Measurements from ENCODE around the gene SLC22A7.

The SLC22A7 gene

GRCh38 chr6:43308990-43309477, 11.0 kb downstream of the SLC22A7 start:
- peak overlapping the region; percentile 7 for H3K4me3 ChIP-seq (ENCODE audit: low read depth, low read length)
- TF ChIP-seq CTCF (IDR thresholded peaks at IDR 0.05; ENCODE audit: borderline replicate concordance, insufficient read depth, low read depth, low read length): no peak

DNA sequence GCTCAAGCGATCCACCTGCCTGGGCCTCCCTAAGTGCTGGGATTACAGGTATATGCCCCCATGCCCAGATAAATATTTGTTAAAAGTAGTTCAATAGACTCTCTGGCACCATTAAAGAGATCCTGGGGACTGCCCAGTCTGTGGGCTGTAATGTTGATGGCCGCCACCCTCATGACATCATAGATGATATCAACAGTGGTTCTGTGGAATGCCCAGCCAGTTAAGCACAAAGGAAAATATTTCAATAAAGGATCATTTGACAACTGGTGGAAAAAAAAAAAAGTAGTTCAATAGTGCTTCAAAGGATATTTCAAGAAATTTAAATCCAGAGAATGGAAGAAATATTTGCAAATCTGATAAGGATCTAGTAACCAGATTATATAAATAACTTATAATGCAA, 12.1 kb downstream of the SLC22A7 start:
- H3K4me3 ChIP-seq (ENCODE audit: low read depth, low read length): no peak overlapping the region
- no peak for TF ChIP-seq CTCF (IDR thresholded peaks at IDR 0.05; ENCODE audit: borderline replicate concordance, insufficient read depth, low read depth, low read length)

DNA sequence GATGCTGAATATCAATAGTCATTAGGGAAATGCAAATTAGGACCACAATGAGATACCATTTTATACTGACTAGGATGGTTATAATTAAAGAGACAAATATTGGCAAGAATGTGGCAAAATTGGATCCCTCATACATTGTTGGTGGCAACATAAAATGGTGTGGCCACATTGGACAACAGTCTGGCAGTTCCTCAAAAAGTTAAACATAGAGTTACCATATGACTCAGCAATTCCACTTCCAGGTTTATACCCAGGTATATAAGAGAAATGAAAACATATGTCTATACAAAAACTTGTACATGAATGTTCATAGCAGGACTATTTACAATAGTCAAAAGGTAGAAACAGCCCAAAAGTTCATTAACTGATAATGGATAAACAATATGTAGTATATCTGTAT, 12.6 kb downstream of the SLC22A7 start:
- H3K4me3 ChIP-seq (ENCODE audit: low read depth, low read length): no peak overlapping the region
- TF ChIP-seq CTCF (IDR thresholded peaks at IDR 0.05; ENCODE audit: borderline replicate concordance, insufficient read depth, low read depth, low read length): no peak

DNA sequence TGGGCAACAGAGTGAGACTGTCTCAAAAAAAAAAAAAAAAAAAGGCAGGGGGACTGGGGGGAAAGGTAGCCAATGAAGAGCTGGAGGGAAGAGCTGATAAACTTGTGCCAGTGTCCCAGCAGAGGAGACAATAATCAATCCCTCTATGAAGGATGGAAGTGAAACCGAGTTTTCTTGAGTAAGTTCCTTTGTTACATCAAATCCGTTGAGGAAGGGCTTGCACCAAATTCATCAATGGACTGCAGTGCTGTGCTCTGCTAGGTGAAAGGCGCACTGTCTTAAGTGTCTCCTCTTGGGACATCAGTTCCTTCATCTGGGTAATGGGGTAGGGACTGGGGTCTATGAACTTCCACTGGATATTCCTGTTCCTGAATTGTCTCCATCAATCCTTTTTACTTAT, 13.6 kb downstream of the SLC22A7 start:
- no peak overlapping the region for H3K4me3 ChIP-seq (ENCODE audit: low read depth, low read length)
- no peak for TF ChIP-seq CTCF (IDR thresholded peaks at IDR 0.05; ENCODE audit: borderline replicate concordance, insufficient read depth, low read depth, low read length)

DNA sequence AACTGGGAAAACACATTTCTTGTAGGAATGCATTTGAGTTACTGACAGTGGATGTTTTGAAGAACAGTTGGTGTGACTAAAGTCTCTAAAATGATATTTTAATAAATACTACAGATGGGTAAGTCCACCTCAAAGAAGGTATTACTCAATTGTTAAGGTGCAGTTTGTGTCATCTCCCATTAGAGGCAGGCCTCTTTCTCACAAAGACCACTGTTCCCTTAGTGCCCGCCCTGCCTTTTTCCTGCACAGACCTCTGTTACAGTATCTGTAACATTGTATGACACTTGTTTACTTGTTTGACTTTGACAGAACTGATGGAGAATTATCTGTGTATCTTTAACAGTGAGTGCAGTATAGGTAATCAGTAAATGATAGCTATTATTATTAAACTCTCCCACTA, 15.8 kb downstream of the SLC22A7 start:
- TF ChIP-seq CTCF (IDR thresholded peaks at IDR 0.05; ENCODE audit: borderline replicate concordance, insufficient read depth, low read depth, low read length): no peak
- no peak overlapping the region for H3K4me3 ChIP-seq (ENCODE audit: low read depth, low read length)

- no peak for TF ChIP-seq CTCF (IDR thresholded peaks at IDR 0.05; ENCODE audit: borderline replicate concordance, insufficient read depth, low read depth, low read length)
Observed at GRCh38 chr6:43318011-43318410, 20.0 kb downstream of the SLC22A7 start.

DNA sequence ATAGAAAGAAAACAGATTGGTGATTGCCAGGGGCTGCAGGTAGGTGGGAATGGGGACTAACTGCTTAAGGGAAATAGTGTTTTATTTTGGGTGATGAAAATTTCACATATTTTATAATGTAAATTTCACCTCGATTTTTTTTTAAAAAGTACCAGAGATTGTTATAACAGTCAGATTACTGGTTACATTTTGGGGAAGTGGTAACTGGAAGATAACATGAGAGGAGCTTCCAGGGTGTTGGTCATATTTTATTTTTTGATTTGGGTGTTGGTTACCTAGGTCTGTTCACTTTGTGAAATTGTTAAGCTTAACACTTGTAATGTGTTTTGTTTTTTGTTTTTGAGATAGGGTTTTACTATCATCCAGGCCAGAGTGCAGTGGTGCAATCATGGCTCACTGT, 27.8 kb downstream of the SLC22A7 start:
- H3K4me3 ChIP-seq (ENCODE audit: low read depth, low read length): no peak overlapping the region
- no peak for TF ChIP-seq CTCF (IDR thresholded peaks at IDR 0.05; ENCODE audit: borderline replicate concordance, insufficient read depth, low read depth, low read length)

More at GRCh38 chr6:43318011-43318410, 20.0 kb downstream of the SLC22A7 start:
- H3K4me3 ChIP-seq (ENCODE audit: low read depth, low read length): no peak overlapping the region
